HUES48 (cell line): ENCODE results near the gene SRSF8.
A peak's percentile ranks its signal among the peaks of the same experiment; 100 is the strongest.
"Not testable (repeated sequence)": the region's sequence is repeated elsewhere in the genome, so short reads cannot be mapped to it uniquely, and the experiment has no call there.

Experiments used
- H3K27ac ChIP-seq: one replicate; pipeline ENCODE4 v1.7.0; 2013; ENCODE audit warnings: low read depth, low read length, inconsistent platforms
- H3K27me3 ChIP-seq: 2 replicates; pipeline ENCODE4 v1.6.1; 2013; ENCODE audit warnings: mild to moderate bottlenecking, low read length; ENCODE audit not compliant: control insufficient read depth, insufficient read depth
- H3K36me3 ChIP-seq: 2 replicates; pipeline ENCODE4 v1.6.1; 2013; ENCODE audit warnings: low read length; ENCODE audit not compliant: control insufficient read depth, insufficient read depth
- H3K4me1 ChIP-seq: 2 replicates; pipeline ENCODE4 v1.6.1; 2013; ENCODE audit warnings: mild to moderate bottlenecking, low read length; ENCODE audit not compliant: control insufficient read depth, insufficient read depth
- H3K4me3 ChIP-seq: 2 replicates; pipeline ENCODE4 v1.5.1; 2013; ENCODE audit warnings: mild to moderate bottlenecking, low read depth, low read length
- H3K9ac ChIP-seq: 2 replicates; pipeline ENCODE4 v1.6.1; 2013; ENCODE audit warnings: mild to moderate bottlenecking, low read depth, low read length, moderate library complexity
- H3K9me3 ChIP-seq: 2 replicates; pipeline ENCODE4 v1.6.1; 2013; ENCODE audit warnings: low read length; ENCODE audit not compliant: control insufficient read depth, insufficient read depth

SRSF8 gene

DNA sequence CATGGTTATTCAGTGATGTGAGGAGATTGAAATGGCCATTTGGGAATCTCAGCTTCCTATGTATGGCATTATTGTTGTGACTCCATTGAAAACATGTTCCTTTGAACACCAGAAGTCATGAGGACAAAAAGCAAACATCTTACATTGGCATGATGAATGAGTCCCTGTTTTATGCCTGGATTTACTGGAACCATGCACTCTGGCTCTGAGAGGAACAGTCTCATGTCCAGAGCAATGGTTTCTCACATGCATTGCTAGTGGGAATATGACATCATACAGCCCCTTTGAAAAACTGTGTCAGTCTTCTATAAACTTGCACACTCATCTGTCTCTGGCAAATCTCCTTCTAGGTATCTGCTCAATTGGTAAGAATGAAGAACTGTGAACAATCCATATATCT, 20.9 kb upstream of the SRSF8 start:
- no peaks in the 10 kb centered on the region for H3K36me3 ChIP-seq
- no peak overlapping the region for H3K9ac ChIP-seq
- no peak overlapping the region for H3K4me3 ChIP-seq
- no peaks in the 10 kb centered on the region for H3K9me3 ChIP-seq
- no peak overlapping the region for H3K27ac ChIP-seq
- no peaks in the 10 kb centered on the region for H3K27me3 ChIP-seq
- no peaks in the 10 kb centered on the region for H3K4me1 ChIP-seq

DNA sequence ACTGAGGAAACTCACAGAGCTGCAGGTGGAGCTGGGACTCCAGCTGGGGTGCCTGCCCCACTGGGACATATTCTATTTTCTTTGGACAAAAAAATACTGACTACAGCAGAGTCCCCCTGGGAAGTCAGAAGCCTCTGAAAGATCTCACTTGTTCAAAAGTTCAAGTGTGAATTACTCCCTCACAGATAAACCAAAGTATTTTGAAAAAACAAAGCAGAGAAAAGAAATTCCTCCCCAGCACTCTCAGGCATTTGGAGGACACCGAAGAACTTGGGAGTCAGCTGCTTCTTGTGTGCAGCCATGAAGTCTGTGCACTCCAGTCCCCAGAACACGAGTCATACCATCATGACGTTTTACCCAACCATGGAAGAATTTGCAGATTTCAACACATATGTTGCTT, 17.6 kb upstream of the SRSF8 start, which contains the start of gene KDM4F:
TSS of gene KDM4F (plus strand) at position 301 of the 400 bp plus-strand sequence.
- not testable (repeated sequence) for H3K4me1 ChIP-seq, H3K36me3 ChIP-seq, H3K27me3 ChIP-seq, H3K9ac ChIP-seq, H3K9me3 ChIP-seq, H3K4me3 ChIP-seq, H3K27ac ChIP-seq

- H3K9ac ChIP-seq = no peak overlapping the region
- H3K36me3 ChIP-seq = no peaks in the 10 kb centered on the region
- H3K9me3 ChIP-seq = no peaks in the 10 kb centered on the region
- H3K27ac ChIP-seq = no peak overlapping the region
- no peaks in the 10 kb centered on the region; the same call in 1 of the 2 replicates for H3K27me3 ChIP-seq
- no peak overlapping the region for H3K4me3 ChIP-seq
- no peaks in the 10 kb centered on the region for H3K4me1 ChIP-seq
Observed at GRCh38 chr11:95050595-95051202, 16.0 kb upstream of the SRSF8 start.

- Histone ChIP-seq H3K4me3 (no peak overlapping the region), H3K4me1 (no peaks in the 10 kb centered on the region), H3K36me3 (no peaks in the 10 kb centered on the region), H3K27ac (no peak overlapping the region), H3K9ac (no peak overlapping the region), H3K27me3 (no peaks in the 10 kb centered on the region; the same call in 1 of the 2 replicates), H3K9me3 (no peaks in the 10 kb centered on the region)
Observed at GRCh38 chr11:95054356-95054755, 12.4 kb upstream of the SRSF8 start.

DNA sequence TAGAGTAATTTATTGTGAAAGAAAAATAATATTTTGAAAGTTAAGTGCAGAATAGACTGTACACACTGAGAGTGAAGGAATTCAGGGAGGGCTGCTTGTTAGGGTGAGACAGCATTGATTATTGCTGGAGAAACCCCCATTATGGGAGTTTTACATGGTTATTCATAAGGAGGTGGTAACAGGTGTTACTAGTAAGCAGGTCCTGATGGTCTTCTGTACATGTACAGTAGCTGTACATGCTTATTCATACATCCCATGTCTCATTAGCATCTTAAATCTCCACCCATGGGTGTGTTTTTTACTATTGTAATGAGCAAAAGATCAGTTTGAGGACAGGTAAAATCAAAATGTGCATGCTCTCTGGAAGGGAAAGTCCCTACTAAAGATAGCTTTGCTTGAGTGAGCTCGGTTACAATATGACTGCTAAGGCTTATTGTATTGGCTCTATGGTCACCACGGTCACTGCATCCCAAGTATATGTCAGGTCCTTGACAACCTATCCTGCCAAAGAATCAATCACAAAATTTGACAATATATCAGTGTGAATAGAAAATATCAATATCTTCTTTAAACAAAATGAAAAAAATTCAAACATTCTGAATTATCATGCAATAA, 11.3 kb upstream of the SRSF8 start:
- Histone ChIP-seq H3K36me3 (no peaks in the 10 kb centered on the region), H3K9me3 (no peaks in the 10 kb centered on the region), H3K4me3 (no peak overlapping the region), H3K9ac (no peak overlapping the region), H3K27ac (no peak overlapping the region), H3K27me3 (no peaks in the 10 kb centered on the region; the same call in 1 of the 2 replicates), H3K4me1 (no peaks in the 10 kb centered on the region)

GRCh38 chr11:95057959-95058358, 8.8 kb upstream of the SRSF8 start:
- Histone ChIP-seq H3K27me3 (peaks cover 4% of the 10 kb centered on the region), H3K27ac (no peak overlapping the region), H3K36me3 (no peaks in the 10 kb centered on the region), H3K9ac (no peak overlapping the region), H3K4me3 (no peak overlapping the region), H3K9me3 (no peaks in the 10 kb centered on the region), H3K4me1 (no peaks in the 10 kb centered on the region)

DNA sequence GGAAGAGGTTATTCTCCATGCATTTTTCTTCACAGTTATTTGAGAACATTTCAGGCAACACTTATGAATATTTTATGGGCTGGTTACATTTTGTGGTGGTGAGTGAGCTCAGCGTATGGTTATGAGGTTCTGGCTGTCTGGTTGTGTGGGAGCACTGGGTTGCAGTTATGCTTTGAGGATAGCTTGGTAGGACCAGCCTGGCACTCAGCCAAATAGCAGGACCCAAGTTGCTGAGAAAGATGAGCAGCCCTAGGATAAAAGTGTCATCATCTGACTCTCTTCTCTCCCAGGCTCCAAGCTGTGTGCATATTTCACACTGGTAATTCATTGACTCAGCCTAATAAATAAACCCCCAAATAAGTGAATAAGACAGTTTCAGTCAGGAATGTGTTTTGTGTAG, 8.1 kb upstream of the SRSF8 start:
- no peak overlapping the region for H3K9ac ChIP-seq
- no peaks in the 10 kb centered on the region for H3K9me3 ChIP-seq
- H3K27ac ChIP-seq = no peak overlapping the region
- no peaks in the 10 kb centered on the region for H3K36me3 ChIP-seq
- H3K4me3 ChIP-seq = no peak overlapping the region
- H3K4me1 ChIP-seq = no peaks in the 10 kb centered on the region
- peaks cover 4% of the 10 kb centered on the region for H3K27me3 ChIP-seq

DNA sequence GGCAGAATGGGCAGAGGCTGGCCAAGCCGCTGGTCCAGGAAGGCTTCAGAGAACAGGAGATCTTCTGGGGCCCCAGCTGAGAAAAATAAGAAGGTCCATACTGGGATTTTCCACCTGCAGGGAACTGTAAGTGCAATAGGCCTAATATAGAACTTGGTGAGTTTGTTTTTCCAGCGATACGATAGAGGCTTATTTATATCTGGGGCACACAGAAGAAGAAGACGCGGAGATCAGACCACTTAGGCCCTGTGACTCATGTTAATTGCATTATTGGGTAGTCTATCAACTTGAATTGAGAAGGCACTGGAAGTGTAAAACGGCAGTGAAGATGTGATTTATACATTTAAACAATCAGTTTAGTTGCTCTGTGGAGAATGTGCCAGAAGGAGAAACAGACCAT, 7.7 kb upstream of the SRSF8 start:
- no peak overlapping the region for H3K9ac ChIP-seq

GRCh38 chr11:95065336-95065735, 1.4 kb upstream of the SRSF8 start:
- H3K9me3 ChIP-seq = no peaks in the 10 kb centered on the region
- H3K4me1 ChIP-seq = peaks cover 13% of the 10 kb centered on the region
- H3K4me3 ChIP-seq = no peak overlapping the region
- H3K27me3 ChIP-seq = peaks cover 14% of the 10 kb centered on the region
- H3K27ac ChIP-seq = no peak overlapping the region
- no peaks in the 10 kb centered on the region for H3K36me3 ChIP-seq
- no peak overlapping the region for H3K9ac ChIP-seq

More for the DNA sequence above, 7.7 kb upstream of the SRSF8 start:
- Histone ChIP-seq H3K36me3 (no peaks in the 10 kb centered on the region), H3K4me3 (no peak overlapping the region), H3K4me1 (no peaks in the 10 kb centered on the region), H3K9me3 (no peaks in the 10 kb centered on the region), H3K27ac (no peak overlapping the region), H3K27me3 (peaks cover 4% of the 10 kb centered on the region)

- Histone ChIP-seq H3K4me1 (peaks cover 13% of the 10 kb centered on the region), H3K9ac (peak overlapping the region; percentile 81), H3K9me3 (no peaks in the 10 kb centered on the region), H3K27ac (peak overlapping the region; percentile 73), H3K27me3 (peaks cover 10% of the 10 kb centered on the region), H3K4me3 (peak overlapping the region; percentile 88), H3K36me3 (no peaks in the 10 kb centered on the region)
Observed at GRCh38 chr11:95067039-95067840, 521 bp downstream of the SRSF8 start.

- H3K36me3 ChIP-seq = no peaks in the 10 kb centered on the region
- H3K4me1 ChIP-seq = peaks cover 13% of the 10 kb centered on the region
- H3K27ac ChIP-seq = peak overlapping the region; percentile 73
- no peaks in the 10 kb centered on the region for H3K9me3 ChIP-seq
- H3K9ac ChIP-seq = peak overlapping the region; percentile 81
- H3K27me3 ChIP-seq = peaks cover 10% of the 10 kb centered on the region; the same call in 1 of the 2 replicates
- H3K4me3 ChIP-seq = peak overlapping the region; percentile 88
Observed at GRCh38 chr11:95067841-95068219, 1.1 kb downstream of the SRSF8 start.
